Measurements from ENCODE around the gene PRKX. TPM values are rescaled to one million over a fixed set of nuclear protein-coding genes. Genes with fewer than 3 reads are reported as not detected.
"Not testable (repeated sequence)": the region's sequence is repeated elsewhere in the genome, so short reads cannot be mapped to it uniquely, and the experiment has no call there.

The PRKX gene
- total RNA-seq, 1 experiment from 2014 or later, result 14.8 TPM

DNA sequence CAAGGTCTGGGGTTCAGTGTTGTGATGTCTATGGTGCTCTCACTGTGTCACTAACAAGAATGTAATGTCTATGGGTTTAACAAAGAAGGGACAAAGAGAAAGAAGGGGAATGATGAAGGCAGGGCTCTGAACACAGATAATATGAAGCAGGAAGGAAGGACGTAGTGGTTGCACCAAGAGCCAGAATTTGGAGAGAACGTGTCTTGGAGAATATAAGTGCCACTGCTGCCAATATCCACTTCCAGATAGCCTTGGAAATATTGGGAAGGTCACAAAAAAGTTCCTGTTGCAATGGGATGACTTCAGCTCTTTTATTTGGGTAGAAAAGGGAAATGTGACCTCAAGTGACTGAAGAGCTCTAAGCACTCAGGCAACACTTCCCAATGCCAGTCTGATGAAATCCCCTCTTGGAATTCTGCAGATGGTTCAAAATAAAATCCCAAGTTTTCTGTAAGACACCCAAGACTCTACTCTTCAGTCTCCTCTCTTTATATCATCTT, 131.8 kb downstream of the PRKX start:
- no peak for DNase-seq (ENCODE audit: low read depth)

DNA sequence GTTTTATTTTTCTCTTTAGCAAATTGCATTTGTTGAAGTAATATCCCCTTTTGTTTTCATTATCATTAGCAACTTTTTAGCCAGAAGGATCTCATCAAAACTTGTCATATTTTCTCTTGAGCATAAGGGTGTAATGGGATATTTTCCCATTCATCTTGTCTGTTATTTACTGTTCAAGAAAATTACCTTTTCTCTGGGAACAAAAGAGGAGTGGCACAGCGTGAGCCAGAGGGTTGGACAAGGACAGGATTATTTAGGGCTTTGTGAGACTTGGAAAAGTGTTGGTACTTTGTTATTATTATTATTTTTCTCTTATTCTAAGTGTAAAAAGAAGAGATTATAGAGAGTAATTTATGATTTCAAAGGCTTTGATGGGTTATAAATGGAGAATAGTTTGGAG, 135.9 kb downstream of the PRKX start:
- no peak for DNase-seq (ENCODE audit: low read depth)

DNA sequence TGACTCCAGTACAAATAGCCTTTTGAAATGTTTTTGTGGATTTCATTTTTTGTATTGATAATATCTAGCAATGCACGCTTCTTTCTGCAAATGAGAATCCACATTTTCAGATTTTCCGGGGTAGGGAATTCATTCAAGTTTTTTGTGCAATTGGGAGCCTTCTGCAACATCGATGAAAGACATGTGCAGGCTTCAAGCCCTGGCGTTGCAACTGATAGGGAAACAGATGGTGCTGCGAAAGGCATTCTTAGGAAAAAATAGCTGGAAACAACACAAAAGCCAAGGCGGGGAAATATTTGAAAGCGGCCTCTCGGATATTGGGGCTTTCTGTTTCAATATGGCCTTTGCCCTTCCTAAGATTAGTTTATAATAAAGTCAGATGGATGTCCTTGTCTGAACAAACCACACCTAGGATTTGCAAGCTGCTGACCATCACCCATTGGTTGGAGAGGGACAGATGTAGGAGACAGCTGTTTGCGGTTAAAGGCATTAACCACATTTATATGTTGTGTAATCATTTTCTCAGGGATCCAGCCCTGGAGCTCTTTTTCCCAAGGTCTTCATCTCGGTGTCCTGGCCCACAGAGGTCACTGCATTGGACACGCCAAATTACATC, 136.5 kb downstream of the PRKX start:
- DNase-seq (ENCODE audit: low read depth), result peak; percentile 94

- DNase-seq (ENCODE audit: low read depth), result peak; percentile 22
Measured at GRCh38 chrX:3567686-3568085, 145.8 kb downstream of the PRKX start.

DNA sequence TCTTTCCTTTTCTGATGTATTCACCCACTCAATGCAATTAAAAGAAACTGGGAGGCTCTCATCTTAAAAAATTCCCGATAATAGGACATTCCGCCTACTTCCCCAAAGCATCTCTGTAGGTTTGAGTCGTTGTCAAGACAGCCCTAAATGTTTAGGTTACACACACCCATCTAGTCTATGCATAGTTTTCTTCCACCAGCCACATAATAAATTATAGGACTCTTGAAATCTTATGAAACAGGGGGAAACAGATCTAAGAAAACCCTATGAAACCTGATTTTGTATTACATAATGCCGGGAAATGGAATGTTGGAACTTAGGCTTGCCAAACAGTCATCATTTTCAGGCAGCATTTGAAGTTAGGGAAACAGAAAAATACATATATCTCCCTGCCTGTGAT, 150.0 kb downstream of the PRKX start:
- no peak for DNase-seq (ENCODE audit: low read depth)

- DNase-seq (ENCODE audit: low read depth), result not testable (repeated sequence)
Measured at GRCh38 chrX:3560010-3560409, 153.4 kb downstream of the PRKX start.
